Naive thymus-derived CD8-positive, alpha-beta T cell (primary cell): ENCODE data around the gene MOV10. TPM values are rescaled to one million over a fixed set of nuclear protein-coding genes. Genes with fewer than 3 reads are reported as not detected.
A peak's percentile ranks its signal among the peaks of the same experiment; 100 is the strongest.
"Not testable (repeated sequence)": the region's sequence is repeated elsewhere in the genome, so short reads cannot be mapped to it uniquely, and the experiment has no call there.

Experiments
- ATAC-seq, 2 donors: fragments of 150-1000 bp; cut with Tn5 transposase in 1 of 2; sonication (Bioruptor Pico), chemical (Tn5 transposase) in 1 of 2; 1 replicate in 1 of 2; 2 replicates in 1 of 2; pipeline ENCODE4 v1.10.0; 2021; ENCODE audit warnings: mild to moderate bottlenecking in 2 of 2, moderate library complexity in 2 of 2
- POLR2A ChIA-PET: fragments of 350-600 bp; sonication (Branson Sonifier 250); formaldehyde crosslinking; loops from one replicate; lab custom pipeline; 2021; ENCODE audit warnings: antibody characterized with exemption; lab: Charles Lee
- DNase-seq, 10 donors: peaks; one replicate each; pipeline versions ENCODE4 v3.0.0 to v3.0.0-alpha.2; 2020 to 2022
- H3K27ac Mint-ChIP-seq, 10 donors: one replicate each; pipeline ENCODE4 v1.8.0; 2020 to 2022; ENCODE audit warnings: mild to moderate bottlenecking in 10 of 10, mixed read lengths in 10 of 10, moderate library complexity in 4 of 10, inconsistent platforms in 1 of 10
- H3K27me3 Mint-ChIP-seq, 5 donors: one replicate each; pipeline ENCODE4 v1.8.0; 2021 to 2022; ENCODE audit warnings: mixed read lengths in 5 of 5
- H3K36me3 Mint-ChIP-seq, 3 donors: one replicate each; pipeline ENCODE4 v1.8.0; 2020 to 2022; ENCODE audit warnings: mixed read lengths in 3 of 3, mild to moderate bottlenecking in 2 of 3, inconsistent platforms in 1 of 3
- H3K4me1 Mint-ChIP-seq, 4 donors: one replicate each; pipeline ENCODE4 v1.8.0; 2021 to 2022; ENCODE audit warnings: mixed read lengths in 4 of 4
- H3K4me3 Mint-ChIP-seq, 10 donors: one replicate each; pipeline ENCODE4 v1.8.0; 2020 to 2022; ENCODE audit warnings: mild to moderate bottlenecking in 10 of 10, mixed read lengths in 10 of 10, moderate library complexity in 6 of 10, inconsistent platforms in 1 of 10
- H3K9me3 Mint-ChIP-seq, 9 donors: one replicate each; pipeline ENCODE4 v1.8.0; 2020 to 2022; ENCODE audit warnings: mixed read lengths in 9 of 9, mild to moderate bottlenecking in 3 of 9, inconsistent platforms in 1 of 9, moderate library complexity in 1 of 9
- polyA plus RNA-seq, 3 donors: library from polyadenylated mRNA; unstranded; fragments of 300-500 nt; fragmentation: Illumina TruSeq; gene quantifications; one replicate each; pipeline ENCODE4 v1.2.3, GENCODE V29; 2021
- total RNA-seq, 8 experiments: library from RNA in 2 of 8; stranded (reverse) in 2 of 8; gene quantifications; one replicate each; pipeline ENCODE4 v1.2.3 and lab custom pipeline; 2021 to 2026

MOV10 gene
- total and polyA plus RNA-seq, 5 experiments from 2014 or later: 24.7 to 89.9 (median 40.4) TPM

- Mint-ChIP-seq H3K36me3 (no peaks in the 10 kb centered on the region), H3K4me1 (peaks cover 16 to 39% (median 30%) of the 10 kb centered on the region in 4 donors), H3K27me3 (peaks cover 7 to 30% (median 21%) of the 10 kb centered on the region in 5 donors), H3K9me3 (no peaks in the 10 kb centered on the region), H3K27ac (peak overlapping the region in 1 of 10 donors; percentile 86), H3K4me3 (peak overlapping the region in 1 of 10 donors; percentile 40)
- POLR2A ChIA-PET: no interaction called here
- DNase-seq (peak; percentile 45 to 82 (median 65)), ATAC-seq (peak; percentile 24 to 31)
These were observed 44.4 kb downstream of the MOV10 start for GRCh38 chr1:112718691-112719418.

GRCh38 chr1:112719706-112720105, 45.2 kb downstream of the MOV10 start:
- H3K9me3 Mint-ChIP-seq: no peaks in the 10 kb centered on the region
- H3K4me1 Mint-ChIP-seq: peaks cover 15 to 31% (median 23%) of the 10 kb centered on the region in 4 donors
- POLR2A ChIA-PET: interaction anchor here (0.5 kb wide), 1 partner anchor 102 kb away, joined by 3 read pairs; no protein-coding TSS in a partner anchor
- peak overlapping the region in 1 of 10 donors; percentile 29 for H3K4me3 Mint-ChIP-seq
- ATAC-seq: no peak
- no peaks in the 10 kb centered on the region for H3K36me3 Mint-ChIP-seq
- no peak for DNase-seq
- H3K27me3 Mint-ChIP-seq: peaks cover 7 to 25% (median 18%) of the 10 kb centered on the region in 5 donors
- no peak overlapping the region for H3K27ac Mint-ChIP-seq

GRCh38 chr1:112720800-112721199, 46.3 kb downstream of the MOV10 start:
- no peak overlapping the region for H3K4me3 Mint-ChIP-seq
- H3K9me3 Mint-ChIP-seq: no peaks in the 10 kb centered on the region
- DNase-seq (no peak), ATAC-seq (no peak)
- H3K27ac Mint-ChIP-seq: no peak overlapping the region
- no peaks in the 10 kb centered on the region for H3K36me3 Mint-ChIP-seq
- peaks cover 7 to 25% (median 18%) of the 10 kb centered on the region in 5 donors for H3K27me3 Mint-ChIP-seq
- POLR2A ChIA-PET: no interaction called here
- peaks cover 15 to 25% (median 20%) of the 10 kb centered on the region in 4 donors for H3K4me1 Mint-ChIP-seq

GRCh38 chr1:112721294-112721693, 46.8 kb downstream of the MOV10 start:
- ATAC-seq, H3K4me3 Mint-ChIP-seq, H3K27ac Mint-ChIP-seq, H3K9me3 Mint-ChIP-seq, POLR2A ChIA-PET, DNase-seq, H3K36me3 Mint-ChIP-seq: not testable (repeated sequence)
- Mint-ChIP-seq H3K4me1 (peaks cover 11 to 20% (median 15%) of the 10 kb centered on the region in 4 donors), H3K27me3 (peaks cover 7 to 25% (median 18%) of the 10 kb centered on the region in 5 donors)

- peak overlapping the region in 2 of 10 donors; percentile 33 to 37 for H3K4me3 Mint-ChIP-seq
- peaks cover 10 to 18% (median 14%) of the 10 kb centered on the region in 4 donors for H3K4me1 Mint-ChIP-seq
- POLR2A ChIA-PET: no interaction called here
- DNase-seq (no peak), ATAC-seq (no peak)
- H3K36me3 Mint-ChIP-seq: no peaks in the 10 kb centered on the region
- H3K27ac Mint-ChIP-seq: peak overlapping the region in 1 of 10 donors; percentile 71
- H3K27me3 Mint-ChIP-seq: peaks cover 7 to 25% (median 18%) of the 10 kb centered on the region in 5 donors
- no peaks in the 10 kb centered on the region for H3K9me3 Mint-ChIP-seq
These were observed 47.6 kb downstream of the MOV10 start for GRCh38 chr1:112721966-112722524.

- ATAC-seq: peak; percentile 37
- peak overlapping the region in 4 of 10 donors; percentile 53 to 83 (median 69) for H3K27ac Mint-ChIP-seq
- POLR2A ChIA-PET: no interaction called here
- H3K9me3 Mint-ChIP-seq: no peaks in the 10 kb centered on the region
- H3K4me3 Mint-ChIP-seq: peak overlapping the region; percentile 8 to 78 (median 48)
- peaks cover 7 to 25% (median 18%) of the 10 kb centered on the region in 5 donors for H3K27me3 Mint-ChIP-seq
- H3K4me1 Mint-ChIP-seq: peaks cover 10 to 18% (median 14%) of the 10 kb centered on the region in 4 donors
- H3K36me3 Mint-ChIP-seq: no peaks in the 10 kb centered on the region
- DNase-seq: peak in 1 of 10 donors; percentile 41
These were observed 48.4 kb downstream of the MOV10 start for GRCh38 chr1:112722601-112723510.

GRCh38 chr1:112723511-112723839, 49.0 kb downstream of the MOV10 start:
- peaks cover 7 to 24% (median 18%) of the 10 kb centered on the region in 5 donors for H3K27me3 Mint-ChIP-seq
- H3K4me3 Mint-ChIP-seq: peak overlapping the region in 7 of 10 donors; percentile 8 to 67 (median 37)
- no peaks in the 10 kb centered on the region for H3K9me3 Mint-ChIP-seq
- no peaks in the 10 kb centered on the region for H3K36me3 Mint-ChIP-seq
- ATAC-seq (no peak), DNase-seq (no peak)
- peaks cover 10 to 16% (median 14%) of the 10 kb centered on the region in 4 donors for H3K4me1 Mint-ChIP-seq
- H3K27ac Mint-ChIP-seq: peak overlapping the region in 4 of 10 donors; percentile 53 to 83 (median 69)
- POLR2A ChIA-PET: no interaction called here

- POLR2A ChIA-PET, H3K4me3 Mint-ChIP-seq, H3K27ac Mint-ChIP-seq, ATAC-seq, H3K9me3 Mint-ChIP-seq, H3K36me3 Mint-ChIP-seq, DNase-seq: not testable (repeated sequence)
- Mint-ChIP-seq H3K4me1 (peaks cover 8 to 13% (median 12%) of the 10 kb centered on the region in 4 donors), H3K27me3 (peaks cover 5 to 23% (median 14%) of the 10 kb centered on the region in 5 donors)
These were observed 49.8 kb downstream of the MOV10 start for GRCh38 chr1:112724240-112724639.

- H3K4me3 Mint-ChIP-seq: no peak overlapping the region
These were observed 53.3 kb downstream of the MOV10 start for GRCh38 chr1:112727716-112728115.

GRCh38 chr1:112728306-112728971, 54.0 kb downstream of the MOV10 start:
- ATAC-seq, H3K27ac Mint-ChIP-seq, H3K4me1 Mint-ChIP-seq, H3K36me3 Mint-ChIP-seq, H3K4me3 Mint-ChIP-seq, DNase-seq, H3K27me3 Mint-ChIP-seq, H3K9me3 Mint-ChIP-seq, POLR2A ChIA-PET: not testable (repeated sequence)

More at GRCh38 chr1:112727716-112728115, 53.3 kb downstream of the MOV10 start:
- Mint-ChIP-seq H3K27me3 (peaks cover 0 to 7% (median 3%) of the 10 kb centered on the region in 5 donors), H3K9me3 (no peaks in the 10 kb centered on the region), H3K27ac (peak overlapping the region in 1 of 10 donors; percentile 49), H3K36me3 (no peaks in the 10 kb centered on the region), H3K4me1 (peaks cover 6 to 8% (median 8%) of the 10 kb centered on the region in 4 donors)
- POLR2A ChIA-PET: no interaction called here
- DNase-seq (no peak), ATAC-seq (no peak)

GRCh38 chr1:112729011-112729410, 54.6 kb downstream of the MOV10 start:
- not testable (repeated sequence) for H3K4me1 Mint-ChIP-seq, H3K9me3 Mint-ChIP-seq, H3K4me3 Mint-ChIP-seq, DNase-seq, ATAC-seq, H3K36me3 Mint-ChIP-seq, H3K27ac Mint-ChIP-seq, H3K27me3 Mint-ChIP-seq
- POLR2A ChIA-PET: interaction anchor here (0.6 kb wide), 1 partner anchor 346 kb away, joined by 3 read pairs; no protein-coding TSS in a partner anchor

GRCh38 chr1:112729909-112730308, 55.5 kb downstream of the MOV10 start:
- ATAC-seq (no peak), DNase-seq (no peak)
- POLR2A ChIA-PET: interaction anchor here (0.6 kb wide), 1 partner anchor 345 kb away, joined by 3 read pairs; no protein-coding TSS in a partner anchor
- H3K36me3 Mint-ChIP-seq: no peaks in the 10 kb centered on the region
- peaks cover 0 to 1% (median 0%) of the 10 kb centered on the region in 9 donors for H3K9me3 Mint-ChIP-seq
- peaks cover 0 to 2% (median under 1%) of the 10 kb centered on the region in 4 donors for H3K4me1 Mint-ChIP-seq
- no peak overlapping the region for H3K4me3 Mint-ChIP-seq
- H3K27ac Mint-ChIP-seq: no peak overlapping the region
- peaks cover 2 to 10% (median 6%) of the 10 kb centered on the region in 5 donors for H3K27me3 Mint-ChIP-seq
